Gastrocnemius medialis (tissue), 4 donors: ENCODE measurements around the gene ISG20.

Experiments
- POLR2A ChIP-seq, 2 donors: fragments of 450-650 bp; IDR thresholded peaks; one replicate each; pipeline ENCODE4 v1.6.1; 2017; ENCODE audit warnings: antibody characterized with exemption in 2 of 2, mild to moderate bottlenecking in 2 of 2, moderate library complexity in 2 of 2
- TF ChIP-seq, protein P1 (sequence below), 5 experiments: fragments of 450-650 bp in 3 of 5; fragments of 200-600 bp in 2 of 5; sonication (generic) in 2 of 5; IDR thresholded peaks in 4 of 5; conservative IDR thresholded peaks in 1 of 5; 1 replicate in 4 of 5; 2 replicates in 1 of 5; pipeline ENCODE4 v1.5.1; 2016 to 2019; ENCODE audit warnings: antibody characterized with exemption in 5 of 5, mild to moderate bottlenecking in 3 of 5, moderate library complexity in 3 of 5

- TF ChIP-seq, protein P1, sequence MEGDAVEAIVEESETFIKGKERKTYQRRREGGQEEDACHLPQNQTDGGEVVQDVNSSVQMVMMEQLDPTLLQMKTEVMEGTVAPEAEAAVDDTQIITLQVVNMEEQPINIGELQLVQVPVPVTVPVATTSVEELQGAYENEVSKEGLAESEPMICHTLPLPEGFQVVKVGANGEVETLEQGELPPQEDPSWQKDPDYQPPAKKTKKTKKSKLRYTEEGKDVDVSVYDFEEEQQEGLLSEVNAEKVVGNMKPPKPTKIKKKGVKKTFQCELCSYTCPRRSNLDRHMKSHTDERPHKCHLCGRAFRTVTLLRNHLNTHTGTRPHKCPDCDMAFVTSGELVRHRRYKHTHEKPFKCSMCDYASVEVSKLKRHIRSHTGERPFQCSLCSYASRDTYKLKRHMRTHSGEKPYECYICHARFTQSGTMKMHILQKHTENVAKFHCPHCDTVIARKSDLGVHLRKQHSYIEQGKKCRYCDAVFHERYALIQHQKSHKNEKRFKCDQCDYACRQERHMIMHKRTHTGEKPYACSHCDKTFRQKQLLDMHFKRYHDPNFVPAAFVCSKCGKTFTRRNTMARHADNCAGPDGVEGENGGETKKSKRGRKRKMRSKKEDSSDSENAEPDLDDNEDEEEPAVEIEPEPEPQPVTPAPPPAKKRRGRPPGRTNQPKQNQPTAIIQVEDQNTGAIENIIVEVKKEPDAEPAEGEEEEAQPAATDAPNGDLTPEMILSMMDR (IDR thresholded peaks at IDR 0.05 in 4 of 5, conservative IDR thresholded peaks at IDR 0.05 in 1 of 5) = no peak
- no peak for TF ChIP-seq POLR2A (IDR thresholded peaks at IDR 0.05)
These were observed 1.4 kb upstream of the ISG20 start for GRCh38 chr15:88637436-88637835.
